Transverse colon (tissue), 3 donors: ENCODE data around the gene CHRM5.

ENCODE experiments used
- EP300 ChIP-seq: sonication (generic); formaldehyde crosslinking; IDR thresholded peaks from one replicate; pipeline ENCODE4 v1.6.1; 2017; ENCODE audit warnings: antibody characterized with exemption, low read depth
- POLR2A ChIP-seq: fragments of 450-650 bp; IDR thresholded peaks from one replicate; pipeline ENCODE4 v1.6.1; 2016; ENCODE audit warnings: antibody characterized with exemption, mild to moderate bottlenecking, moderate library complexity
- TF ChIP-seq, protein P1 (sequence below), 5 experiments: fragments of 200-600 bp in 3 of 5; fragments of 450-650 bp in 2 of 5; sonication (generic) in 3 of 5; IDR thresholded peaks; 1 replicate in 2 of 5; 2 replicates in 3 of 5; pipeline ENCODE4 v1.5.1; 2016 to 2017; ENCODE audit warnings: antibody characterized with exemption in 5 of 5, inconsistent platforms in 3 of 5, mild to moderate bottlenecking in 2 of 5, moderate library complexity in 1 of 5

DNA sequence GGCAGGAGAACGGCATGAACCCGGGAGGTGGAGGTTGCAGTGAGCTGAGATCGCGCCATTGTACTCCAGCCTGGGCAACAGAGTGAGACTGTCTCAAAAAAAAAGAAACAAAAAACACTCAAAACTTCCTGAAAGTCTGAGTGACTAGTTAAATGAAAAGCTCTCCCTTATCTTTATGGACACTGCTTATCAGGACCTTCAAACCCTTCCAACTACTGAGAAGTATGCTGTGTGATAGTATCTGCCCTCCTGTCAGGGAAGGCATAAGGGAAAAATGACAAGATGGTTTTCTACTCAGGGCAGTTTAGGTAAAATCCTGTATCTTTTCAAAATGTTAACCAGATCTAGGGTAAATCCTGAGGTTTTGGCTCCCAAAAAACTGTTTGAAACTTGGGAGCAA lies 111.6 kb downstream of the CHRM5 start:
- TF ChIP-seq, protein P1, sequence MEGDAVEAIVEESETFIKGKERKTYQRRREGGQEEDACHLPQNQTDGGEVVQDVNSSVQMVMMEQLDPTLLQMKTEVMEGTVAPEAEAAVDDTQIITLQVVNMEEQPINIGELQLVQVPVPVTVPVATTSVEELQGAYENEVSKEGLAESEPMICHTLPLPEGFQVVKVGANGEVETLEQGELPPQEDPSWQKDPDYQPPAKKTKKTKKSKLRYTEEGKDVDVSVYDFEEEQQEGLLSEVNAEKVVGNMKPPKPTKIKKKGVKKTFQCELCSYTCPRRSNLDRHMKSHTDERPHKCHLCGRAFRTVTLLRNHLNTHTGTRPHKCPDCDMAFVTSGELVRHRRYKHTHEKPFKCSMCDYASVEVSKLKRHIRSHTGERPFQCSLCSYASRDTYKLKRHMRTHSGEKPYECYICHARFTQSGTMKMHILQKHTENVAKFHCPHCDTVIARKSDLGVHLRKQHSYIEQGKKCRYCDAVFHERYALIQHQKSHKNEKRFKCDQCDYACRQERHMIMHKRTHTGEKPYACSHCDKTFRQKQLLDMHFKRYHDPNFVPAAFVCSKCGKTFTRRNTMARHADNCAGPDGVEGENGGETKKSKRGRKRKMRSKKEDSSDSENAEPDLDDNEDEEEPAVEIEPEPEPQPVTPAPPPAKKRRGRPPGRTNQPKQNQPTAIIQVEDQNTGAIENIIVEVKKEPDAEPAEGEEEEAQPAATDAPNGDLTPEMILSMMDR (IDR thresholded peaks at IDR 0.05) = no peak
- TF ChIP-seq POLR2A = no peak
- TF ChIP-seq EP300 = no peak
